ENCODE results near the gene NXPH4.

NXPH4 gene

DNA sequence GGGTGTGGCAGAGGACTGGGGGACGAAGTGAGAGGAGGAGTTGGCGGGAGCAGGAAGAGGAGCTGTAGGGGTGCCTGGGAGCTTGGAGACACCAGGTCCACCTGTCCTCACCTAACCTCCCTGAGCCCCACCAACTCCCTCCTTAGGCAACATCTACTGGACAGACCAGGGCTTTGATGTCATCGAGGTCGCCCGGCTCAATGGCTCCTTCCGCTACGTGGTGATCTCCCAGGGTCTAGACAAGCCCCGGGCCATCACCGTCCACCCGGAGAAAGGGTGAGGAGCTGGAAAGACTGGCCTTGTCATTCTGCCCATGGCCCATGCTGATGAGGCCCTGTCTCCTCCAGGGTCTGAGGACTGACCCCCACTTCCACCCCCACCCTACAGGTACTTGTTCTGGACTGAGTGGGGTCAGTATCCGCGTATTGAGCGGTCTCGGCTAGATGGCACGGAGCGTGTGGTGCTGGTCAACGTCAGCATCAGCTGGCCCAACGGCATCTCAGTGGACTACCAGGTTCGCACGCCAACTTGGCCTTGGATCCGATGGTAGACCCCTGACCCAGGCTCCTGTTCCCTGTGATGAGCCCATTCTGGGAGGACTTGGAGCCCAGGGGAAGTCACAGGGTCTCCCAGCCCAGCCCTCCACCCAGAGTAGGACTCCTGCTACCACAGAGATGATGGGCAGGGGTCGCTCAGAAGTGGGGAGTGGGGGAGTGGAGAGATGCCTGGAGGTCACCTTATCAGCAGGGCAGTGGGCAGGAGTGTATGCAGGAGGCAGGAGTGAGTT, 32.5 kb upstream of the NXPH4 start:
- no peak for DNase-seq

DNA sequence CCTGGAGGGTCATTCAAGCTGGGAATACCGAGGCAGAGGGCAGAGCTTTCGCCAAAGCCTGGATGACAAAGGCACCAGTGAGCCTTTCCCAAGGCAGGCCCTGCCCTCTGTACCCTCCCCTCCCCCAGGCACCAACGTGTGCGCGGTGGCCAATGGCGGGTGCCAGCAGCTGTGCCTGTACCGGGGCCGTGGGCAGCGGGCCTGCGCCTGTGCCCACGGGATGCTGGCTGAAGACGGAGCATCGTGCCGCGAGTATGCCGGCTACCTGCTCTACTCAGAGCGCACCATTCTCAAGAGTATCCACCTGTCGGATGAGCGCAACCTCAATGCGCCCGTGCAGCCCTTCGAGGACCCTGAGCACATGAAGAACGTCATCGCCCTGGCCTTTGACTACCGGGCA, 31.2 kb upstream of the NXPH4 start:
- DNase-seq, result no peak

DNA sequence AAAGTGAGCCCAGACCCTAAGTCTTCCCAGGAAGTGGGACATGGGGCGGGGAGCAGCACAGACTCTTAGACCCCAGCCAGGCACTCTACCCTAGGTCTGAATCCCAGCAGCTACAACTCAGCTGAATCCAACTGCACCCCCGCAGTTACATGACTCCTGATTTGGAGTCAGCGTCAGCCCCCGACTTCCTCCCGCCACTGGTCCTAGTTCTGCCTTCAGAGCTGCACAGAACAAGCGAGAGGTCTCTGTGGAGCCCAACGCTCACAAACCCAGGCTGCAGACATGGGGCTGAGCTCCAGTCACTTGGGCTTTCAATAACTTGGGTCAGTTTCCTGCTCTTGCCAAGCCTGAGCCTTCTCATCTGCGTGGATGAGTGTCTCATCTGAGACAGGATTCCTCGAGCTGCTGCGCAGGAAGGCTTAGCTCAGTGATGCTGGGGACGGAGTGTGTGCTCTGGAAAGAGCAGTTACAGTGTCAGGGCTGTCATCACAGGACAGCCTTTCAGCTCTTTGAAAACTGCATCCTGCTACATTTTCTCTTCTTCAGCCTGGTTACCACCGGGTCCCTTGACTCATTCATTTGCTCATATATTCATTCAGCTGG, 30.6 kb upstream of the NXPH4 start:
- no peak for DNase-seq

DNA sequence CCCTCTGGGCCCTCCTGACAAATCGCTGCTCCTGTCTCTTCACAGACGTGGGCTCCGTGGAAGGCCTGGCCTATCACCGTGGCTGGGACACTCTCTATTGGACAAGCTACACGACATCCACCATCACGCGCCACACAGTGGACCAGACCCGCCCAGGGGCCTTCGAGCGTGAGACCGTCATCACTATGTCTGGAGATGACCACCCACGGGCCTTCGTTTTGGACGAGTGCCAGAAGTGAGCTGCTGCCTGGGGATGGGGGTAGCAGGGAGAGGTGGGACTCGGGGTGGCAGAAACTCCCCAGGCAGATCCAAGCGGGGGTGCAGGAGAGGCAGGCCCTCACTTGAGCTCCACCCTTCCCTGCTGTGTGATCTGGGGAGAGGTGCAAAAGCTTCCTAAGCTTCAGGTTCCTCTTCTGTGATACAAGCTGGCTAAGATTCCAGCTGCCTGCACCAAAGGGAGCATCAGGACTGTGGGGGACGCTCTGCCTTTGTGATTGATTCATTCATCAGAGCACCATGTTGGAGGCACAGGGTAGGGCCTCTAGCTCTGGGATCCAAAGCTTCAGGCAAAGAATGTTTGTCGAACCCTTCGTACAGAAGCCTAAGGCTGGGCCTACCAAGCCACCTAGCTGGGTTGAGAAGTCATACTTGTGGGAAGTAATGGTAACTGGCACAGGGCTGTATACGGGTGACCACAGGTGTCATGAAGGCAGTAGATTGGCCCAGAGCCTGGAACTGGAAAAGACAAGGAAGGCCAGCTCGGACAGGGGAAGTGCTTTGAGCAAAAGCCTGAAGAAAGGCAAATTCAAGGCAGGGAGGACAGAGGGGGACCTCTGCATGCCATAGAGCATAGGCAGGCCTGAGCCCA, 29.1 kb upstream of the NXPH4 start:
- no peak for DNase-seq

DNA sequence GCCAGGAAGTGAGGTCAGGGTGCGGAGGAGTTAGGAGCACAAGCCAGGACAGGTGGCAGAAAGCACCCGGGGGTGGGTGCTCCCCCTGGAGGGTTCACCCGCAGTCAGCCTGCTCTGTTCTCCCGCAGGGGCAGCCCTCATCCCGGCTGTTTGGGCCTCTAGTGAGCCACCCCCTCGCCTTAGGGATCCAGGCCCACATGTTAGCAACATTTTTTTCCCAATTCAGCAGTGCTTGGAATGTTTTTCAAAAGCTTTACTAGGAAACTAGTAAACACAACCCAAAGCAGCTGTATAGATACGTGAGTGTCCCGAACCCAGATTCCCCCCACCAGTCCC, 28.5 kb upstream of the NXPH4 start:
- no peak for DNase-seq

DNA sequence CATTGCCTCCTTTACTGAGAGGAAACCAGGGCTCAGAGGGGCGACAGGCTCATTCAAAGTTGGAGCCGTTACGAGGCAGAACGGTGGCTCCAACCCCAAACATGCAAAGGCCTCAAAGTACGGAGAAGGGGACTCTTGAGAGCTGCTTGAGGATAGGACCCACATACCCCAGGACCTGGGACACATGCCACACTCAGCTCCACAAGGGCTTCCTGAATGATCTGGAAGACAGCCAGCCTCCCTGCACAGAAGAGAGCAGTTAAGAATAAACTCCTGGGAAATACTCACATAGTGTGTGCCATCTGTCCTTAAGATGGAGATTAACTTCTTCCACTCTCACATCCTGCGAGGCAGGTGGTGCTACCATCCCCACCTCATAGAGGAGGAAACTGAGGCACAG, 26.6 kb upstream of the NXPH4 start:
- DNase-seq, result no peak

DNA sequence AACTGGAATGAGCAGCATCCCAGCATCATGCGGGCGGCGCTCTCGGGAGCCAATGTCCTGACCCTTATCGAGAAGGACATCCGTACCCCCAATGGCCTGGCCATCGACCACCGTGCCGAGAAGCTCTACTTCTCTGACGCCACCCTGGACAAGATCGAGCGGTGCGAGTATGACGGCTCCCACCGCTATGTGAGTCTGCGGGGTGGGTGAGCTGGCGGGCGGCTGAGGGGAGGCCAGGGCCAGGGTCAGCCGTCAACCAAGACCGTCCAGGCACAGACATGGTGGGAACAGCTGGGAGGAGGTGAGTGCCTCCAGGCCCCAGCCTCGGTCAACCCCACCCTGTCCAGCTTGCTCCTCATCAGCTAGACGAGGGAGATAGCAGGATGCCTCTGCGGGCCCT, 25.8 kb upstream of the NXPH4 start:
- DNase-seq, result no peak

DNA sequence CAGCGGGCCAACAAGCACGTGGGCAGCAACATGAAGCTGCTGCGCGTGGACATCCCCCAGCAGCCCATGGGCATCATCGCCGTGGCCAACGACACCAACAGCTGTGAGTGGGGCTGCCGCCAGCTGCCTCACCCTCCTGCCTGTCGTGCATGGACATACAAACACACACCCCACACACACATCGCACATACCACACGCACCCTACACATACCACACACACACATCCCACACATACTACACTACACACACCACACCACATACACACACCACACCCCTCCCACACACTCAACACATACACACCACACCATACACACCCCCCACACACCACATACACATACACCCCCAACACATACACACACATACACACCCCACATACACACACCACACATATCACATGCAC, 25.2 kb upstream of the NXPH4 start:
- no peak for DNase-seq

DNA sequence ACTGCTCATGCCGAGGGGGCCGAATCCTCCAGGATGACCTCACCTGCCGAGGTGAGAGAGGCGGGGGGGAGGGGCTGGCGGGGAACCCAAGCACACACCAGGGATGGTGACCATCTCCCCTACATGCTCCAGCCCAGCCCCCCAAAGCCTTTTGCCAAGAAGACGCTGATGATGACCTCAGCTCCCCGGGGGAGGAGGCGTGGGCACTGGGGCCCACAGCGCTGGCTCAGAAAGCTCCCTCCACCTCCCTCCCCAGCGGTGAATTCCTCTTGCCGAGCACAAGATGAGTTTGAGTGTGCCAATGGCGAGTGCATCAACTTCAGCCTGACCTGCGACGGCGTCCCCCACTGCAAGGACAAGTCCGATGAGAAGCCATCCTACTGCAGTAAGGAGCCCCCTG, 23.7 kb upstream of the NXPH4 start:
- DNase-seq, result no peak

DNA sequence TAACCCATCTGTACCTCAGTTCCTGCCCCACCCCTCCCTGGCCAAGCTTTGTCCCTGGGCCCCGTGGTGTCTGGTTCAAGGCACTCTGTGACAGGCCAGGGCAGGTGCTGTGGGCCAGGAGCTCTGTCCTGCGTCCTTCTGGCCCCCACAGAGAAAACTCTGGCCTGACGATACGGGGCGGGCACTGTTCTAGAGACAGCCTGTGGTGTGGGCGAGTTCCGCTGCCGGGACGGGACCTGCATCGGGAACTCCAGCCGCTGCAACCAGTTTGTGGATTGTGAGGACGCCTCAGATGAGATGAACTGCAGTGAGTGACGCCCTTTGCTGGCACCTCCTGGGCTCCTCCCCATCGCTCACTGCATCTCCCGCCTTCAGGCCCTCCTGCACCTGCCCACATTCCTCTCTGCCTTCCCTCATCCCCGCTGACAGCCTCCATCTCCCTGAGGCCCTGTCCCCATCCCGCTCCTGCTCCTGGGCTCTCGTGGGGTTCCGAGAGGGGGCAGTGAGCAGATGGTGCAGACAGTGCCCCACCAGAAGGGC, 22.8 kb upstream of the NXPH4 start:
- no peak for DNase-seq

DNA sequence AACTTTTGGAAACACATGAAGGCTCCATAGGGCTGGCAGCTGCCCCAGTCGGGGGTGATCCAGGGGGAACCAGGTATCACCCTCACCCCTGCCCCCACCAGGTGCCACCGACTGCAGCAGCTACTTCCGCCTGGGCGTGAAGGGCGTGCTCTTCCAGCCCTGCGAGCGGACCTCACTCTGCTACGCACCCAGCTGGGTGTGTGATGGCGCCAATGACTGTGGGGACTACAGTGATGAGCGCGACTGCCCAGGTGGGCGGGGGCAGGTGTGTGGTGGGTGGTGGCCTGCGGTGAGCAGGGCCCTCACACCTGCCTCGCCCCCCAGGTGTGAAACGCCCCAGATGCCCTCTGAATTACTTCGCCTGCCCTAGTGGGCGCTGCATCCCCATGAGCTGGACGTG, 22.3 kb upstream of the NXPH4 start:
- DNase-seq, result no peak

DNA sequence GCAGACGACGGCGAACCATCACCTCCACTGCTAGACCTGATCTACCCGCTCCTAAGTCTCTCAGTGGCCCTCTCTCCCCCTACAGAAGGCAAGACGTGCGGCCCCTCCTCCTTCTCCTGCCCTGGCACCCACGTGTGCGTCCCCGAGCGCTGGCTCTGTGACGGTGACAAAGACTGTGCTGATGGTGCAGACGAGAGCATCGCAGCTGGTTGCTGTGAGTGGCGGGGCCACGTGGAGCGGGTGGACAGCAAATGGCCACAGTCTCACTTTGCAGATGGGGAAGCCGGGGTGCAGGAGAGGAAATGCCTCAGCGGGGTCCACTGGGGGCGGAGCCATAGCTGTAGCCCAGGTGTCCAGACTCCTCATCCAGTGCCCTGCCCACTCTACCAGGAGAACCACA, 21.4 kb upstream of the NXPH4 start:
- no peak for DNase-seq

DNA sequence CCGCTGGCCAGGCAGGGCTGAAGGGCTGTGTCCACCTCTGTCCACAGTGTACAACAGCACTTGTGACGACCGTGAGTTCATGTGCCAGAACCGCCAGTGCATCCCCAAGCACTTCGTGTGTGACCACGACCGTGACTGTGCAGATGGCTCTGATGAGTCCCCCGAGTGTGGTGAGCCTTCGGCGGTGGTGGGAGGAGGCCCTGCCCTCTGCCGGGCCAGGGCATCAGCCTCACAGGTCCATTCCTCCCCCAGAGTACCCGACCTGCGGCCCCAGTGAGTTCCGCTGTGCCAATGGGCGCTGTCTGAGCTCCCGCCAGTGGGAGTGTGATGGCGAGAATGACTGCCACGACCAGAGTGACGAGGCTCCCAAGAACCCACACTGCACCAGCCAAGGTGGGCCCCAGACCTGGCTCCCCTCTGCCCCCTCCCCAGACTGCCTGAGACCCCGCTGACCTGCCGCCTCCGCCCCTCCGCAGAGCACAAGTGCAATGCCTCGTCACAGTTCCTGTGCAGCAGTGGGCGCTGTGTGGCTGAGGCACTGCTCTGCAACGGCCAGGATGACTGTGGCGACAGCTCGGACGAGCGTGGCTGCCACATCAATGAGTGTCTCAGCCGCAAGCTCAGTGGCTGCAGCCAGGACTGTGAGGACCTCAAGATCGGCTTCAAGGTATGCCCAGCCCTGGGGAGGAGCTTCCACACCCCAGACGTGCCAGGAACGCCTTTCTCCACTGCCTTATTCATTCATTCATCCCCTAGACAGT, 20.8 kb upstream of the NXPH4 start:
- DNase-seq, result no peak

DNA sequence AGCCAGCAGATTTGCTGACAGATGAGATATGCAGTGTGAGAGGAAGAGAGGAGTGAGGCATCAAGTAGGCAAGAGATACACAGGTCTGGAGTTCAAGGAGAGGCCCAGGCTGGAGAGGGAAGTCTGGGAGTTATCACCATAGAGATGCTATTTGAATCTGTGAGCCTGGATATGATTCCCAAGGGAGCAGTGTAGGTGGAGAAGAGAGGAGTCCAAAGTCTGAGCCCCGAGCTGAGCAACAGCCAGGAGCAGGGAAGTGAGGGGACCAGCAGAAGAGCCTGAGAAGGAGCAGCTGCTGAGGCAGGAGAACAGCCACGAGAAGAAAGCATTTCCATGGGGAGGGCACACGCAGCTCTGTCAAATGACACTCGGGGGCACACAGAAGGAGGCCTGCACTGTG, 20.2 kb upstream of the NXPH4 start:
- no peak for DNase-seq

DNA sequence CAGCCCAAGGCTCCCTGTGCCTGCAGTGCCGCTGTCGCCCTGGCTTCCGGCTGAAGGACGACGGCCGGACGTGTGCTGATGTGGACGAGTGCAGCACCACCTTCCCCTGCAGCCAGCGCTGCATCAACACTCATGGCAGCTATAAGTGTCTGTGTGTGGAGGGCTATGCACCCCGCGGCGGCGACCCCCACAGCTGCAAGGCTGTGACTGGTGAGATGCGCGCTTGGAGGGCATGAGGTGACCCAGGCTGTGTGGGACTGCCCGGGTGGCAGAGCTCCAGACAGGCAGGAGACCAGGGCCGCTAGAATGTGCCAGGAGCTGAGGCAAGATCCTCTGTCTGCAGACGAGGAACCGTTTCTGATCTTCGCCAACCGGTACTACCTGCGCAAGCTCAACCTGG, 19.6 kb upstream of the NXPH4 start:
- no peak for DNase-seq

DNA sequence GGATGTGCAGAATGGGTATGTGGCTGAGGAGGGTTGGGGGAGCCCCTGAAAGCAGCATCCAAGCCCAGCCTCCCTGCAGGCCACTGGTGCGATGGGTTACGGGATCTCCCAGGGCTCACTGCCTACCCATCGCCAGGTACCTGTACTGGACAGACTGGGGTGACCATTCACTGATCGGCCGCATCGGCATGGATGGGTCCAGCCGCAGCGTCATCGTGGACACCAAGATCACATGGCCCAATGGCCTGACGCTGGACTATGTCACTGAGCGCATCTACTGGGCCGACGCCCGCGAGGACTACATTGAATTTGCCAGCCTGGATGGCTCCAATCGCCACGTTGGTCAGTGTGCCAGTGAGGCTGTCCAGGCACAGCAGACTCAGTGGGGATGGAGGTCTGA, 18.3 kb upstream of the NXPH4 start:
- no peak for DNase-seq

DNA sequence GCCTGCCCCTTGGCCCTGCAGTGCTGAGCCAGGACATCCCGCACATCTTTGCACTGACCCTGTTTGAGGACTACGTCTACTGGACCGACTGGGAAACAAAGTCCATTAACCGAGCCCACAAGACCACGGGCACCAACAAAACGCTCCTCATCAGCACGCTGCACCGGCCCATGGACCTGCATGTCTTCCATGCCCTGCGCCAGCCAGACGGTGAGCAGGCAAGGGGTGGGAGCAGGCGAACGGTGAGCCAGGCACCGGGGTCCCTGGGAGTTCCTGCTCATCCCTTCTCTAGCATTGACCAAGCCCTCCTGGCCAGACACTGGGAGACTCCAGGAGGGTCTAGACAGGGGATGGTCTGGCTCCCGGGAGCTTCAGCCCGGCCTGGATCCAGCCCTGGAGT, 17.4 kb upstream of the NXPH4 start:
- DNase-seq, result no peak

DNA sequence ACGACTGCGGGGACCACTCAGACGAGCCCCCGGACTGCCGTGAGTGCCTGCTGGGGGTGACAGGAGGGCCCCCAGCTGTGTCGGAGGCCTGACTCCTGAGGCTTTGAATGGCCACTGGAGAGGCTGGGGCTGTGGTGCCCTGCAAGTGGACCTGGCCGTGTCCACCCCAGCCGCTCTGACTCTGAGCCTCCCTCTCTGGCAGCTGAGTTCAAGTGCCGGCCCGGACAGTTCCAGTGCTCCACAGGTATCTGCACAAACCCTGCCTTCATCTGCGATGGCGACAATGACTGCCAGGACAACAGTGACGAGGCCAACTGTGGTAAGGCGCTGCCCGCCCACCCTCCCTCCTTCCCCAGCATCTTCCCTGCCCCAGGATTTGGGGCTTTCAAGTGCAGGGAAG, 16.1 kb upstream of the NXPH4 start:
- no peak for DNase-seq

DNA sequence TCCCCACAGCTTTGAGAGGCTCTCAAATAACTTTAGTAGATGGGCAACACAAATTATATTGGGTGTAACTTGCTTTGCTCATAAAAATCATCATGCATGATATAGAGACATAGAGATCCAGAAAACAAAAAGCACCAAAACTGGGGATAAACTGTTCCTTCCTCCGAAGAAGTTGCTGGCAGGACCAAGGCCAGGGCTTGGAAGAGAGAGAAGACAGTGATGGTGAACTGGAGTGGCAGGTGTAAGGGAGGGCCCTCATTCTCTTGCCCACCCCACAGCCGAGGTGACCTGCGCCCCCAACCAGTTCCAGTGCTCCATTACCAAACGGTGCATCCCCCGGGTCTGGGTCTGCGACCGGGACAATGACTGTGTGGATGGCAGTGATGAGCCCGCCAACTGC, 15.4 kb upstream of the NXPH4 start:
- no peak for DNase-seq

DNA sequence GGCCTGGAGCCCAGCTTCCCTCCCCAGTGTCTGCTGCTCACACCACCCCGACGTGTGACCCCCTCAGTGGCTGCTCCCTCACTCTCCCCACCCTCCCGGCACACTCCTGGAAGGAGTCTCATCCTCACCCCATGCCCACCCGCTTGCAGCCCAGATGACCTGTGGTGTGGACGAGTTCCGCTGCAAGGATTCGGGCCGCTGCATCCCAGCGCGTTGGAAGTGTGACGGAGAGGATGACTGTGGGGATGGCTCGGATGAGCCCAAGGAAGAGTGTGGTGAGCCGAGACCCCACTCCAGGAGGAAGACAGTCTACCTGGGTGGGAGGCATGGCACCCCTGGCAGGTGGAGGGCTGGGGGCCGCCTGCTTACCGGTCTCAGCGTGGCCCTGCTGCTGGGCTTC, 15.0 kb upstream of the NXPH4 start:
- no peak for DNase-seq

DNA sequence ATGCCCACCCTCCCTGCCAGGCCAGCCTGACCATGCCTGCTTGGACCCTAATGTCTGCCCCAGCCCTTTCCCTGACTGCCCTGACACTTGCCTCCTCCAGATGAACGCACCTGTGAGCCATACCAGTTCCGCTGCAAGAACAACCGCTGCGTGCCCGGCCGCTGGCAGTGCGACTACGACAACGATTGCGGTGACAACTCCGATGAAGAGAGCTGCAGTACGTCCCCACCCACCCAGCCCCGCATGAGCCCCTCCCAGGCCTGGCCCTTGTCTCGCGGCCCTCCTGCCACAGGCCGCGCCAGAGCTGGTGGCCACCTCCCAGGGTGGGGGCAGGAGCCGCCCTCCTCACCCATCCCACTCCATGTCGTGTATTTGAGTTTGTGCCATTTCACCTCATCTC, 14.3 kb upstream of the NXPH4 start:
- DNase-seq, result no peak

DNA sequence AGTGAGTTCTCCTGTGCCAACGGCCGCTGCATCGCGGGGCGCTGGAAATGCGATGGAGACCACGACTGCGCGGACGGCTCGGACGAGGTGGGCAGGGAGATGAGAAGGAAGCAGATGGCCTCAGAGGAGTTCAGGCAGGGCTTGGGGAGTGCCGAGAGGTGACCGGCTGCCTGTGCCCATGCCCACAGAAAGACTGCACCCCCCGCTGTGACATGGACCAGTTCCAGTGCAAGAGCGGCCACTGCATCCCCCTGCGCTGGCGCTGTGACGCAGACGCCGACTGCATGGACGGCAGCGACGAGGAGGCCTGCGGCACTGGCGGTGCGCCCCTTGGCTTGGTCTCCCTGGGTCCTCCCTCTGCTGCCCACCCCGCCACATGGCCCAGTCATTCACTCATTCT, 13.4 kb upstream of the NXPH4 start:
- no peak for DNase-seq

DNA sequence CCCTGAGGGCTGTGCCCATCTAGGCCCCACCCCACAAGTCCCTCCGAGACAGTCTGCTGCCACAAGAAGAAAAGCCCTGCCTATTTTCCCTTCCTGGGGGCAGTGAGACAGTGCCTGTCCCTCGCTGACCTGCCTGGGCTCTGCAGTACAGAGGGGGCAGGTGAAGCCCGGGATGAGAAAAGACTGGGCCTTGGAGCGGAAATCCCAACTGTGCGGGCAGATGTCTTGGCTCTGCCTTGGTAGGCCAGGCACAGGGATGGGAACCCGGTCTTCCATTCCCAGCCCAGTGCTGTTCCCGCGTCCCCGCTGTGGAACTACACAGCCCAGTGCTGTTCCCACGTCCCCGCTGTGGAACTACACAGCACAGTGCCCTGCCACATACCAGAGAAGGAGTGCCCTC, 12.8 kb upstream of the NXPH4 start:
- DNase-seq, result no peak
